ENCODE results near the gene KCTD18.

KCTD18 gene

DNA sequence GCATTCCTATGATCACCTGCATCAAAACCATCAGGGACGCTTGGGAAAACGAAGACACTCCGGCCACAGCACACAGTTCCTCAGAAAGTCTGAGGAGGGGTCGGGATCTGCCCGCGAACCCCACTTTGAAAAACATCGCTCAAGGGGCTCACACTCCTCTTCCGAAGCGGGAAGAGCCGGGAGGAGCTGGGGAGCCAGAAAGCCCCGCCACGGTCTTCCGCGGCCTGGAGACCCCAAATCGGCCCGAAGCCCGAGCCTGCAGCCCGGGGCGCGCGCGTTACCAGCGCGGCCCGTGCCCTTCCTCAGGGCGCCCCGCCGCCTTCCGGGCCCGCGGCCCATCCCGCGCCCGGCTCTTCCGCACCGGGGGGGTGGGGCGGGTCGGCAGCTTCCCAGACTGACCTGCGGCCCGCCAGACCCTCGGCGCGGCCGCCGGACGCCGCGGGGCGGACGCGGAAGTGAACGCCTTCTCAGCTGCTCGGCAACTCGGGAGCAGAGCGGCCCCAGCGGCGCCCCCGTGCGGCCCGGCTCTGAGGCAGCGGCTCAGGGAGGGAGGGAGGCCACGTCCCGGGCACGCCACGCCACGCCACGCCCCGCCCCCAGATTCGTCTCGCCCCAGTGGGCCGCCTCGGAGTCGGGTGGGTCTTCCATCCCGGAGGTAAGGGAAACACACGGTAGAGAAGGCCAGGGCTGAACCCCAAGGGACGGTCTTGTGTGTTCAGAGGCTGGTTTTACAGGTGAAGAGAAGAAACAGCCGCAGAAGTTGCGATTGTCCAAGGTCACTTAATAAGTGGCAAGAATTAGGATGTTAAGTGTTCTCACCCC is at the start of gene KCTD18:
TSS of gene KCTD18 (minus strand) at position 457 of the 822 bp plus-strand sequence. CDS start 3,052 bp downstream, outside the sequence.
- peak within 1 kb of the TSS; percentile 88 for H3K4me3 ChIP-seq (ENCODE audit: low read depth, low read length)
- DNase-seq (ENCODE audit: low read depth): peak; percentile 21
- TF ChIP-seq, protein P1, sequence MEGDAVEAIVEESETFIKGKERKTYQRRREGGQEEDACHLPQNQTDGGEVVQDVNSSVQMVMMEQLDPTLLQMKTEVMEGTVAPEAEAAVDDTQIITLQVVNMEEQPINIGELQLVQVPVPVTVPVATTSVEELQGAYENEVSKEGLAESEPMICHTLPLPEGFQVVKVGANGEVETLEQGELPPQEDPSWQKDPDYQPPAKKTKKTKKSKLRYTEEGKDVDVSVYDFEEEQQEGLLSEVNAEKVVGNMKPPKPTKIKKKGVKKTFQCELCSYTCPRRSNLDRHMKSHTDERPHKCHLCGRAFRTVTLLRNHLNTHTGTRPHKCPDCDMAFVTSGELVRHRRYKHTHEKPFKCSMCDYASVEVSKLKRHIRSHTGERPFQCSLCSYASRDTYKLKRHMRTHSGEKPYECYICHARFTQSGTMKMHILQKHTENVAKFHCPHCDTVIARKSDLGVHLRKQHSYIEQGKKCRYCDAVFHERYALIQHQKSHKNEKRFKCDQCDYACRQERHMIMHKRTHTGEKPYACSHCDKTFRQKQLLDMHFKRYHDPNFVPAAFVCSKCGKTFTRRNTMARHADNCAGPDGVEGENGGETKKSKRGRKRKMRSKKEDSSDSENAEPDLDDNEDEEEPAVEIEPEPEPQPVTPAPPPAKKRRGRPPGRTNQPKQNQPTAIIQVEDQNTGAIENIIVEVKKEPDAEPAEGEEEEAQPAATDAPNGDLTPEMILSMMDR (IDR thresholded peaks at IDR 0.05; ENCODE audit: control insufficient read depth, extremely low read depth, insufficient read depth): peak; percentile 94

GRCh38 chr2:200540793-200541192 is 30.9 kb upstream of the KCTD18 start:
- H3K4me3 ChIP-seq (ENCODE audit: low read depth, low read length): no peak overlapping the region
- TF ChIP-seq, protein P1 (IDR thresholded peaks at IDR 0.05; ENCODE audit: control insufficient read depth, extremely low read depth, insufficient read depth): no peak
- no peak for DNase-seq (ENCODE audit: low read depth)

DNA sequence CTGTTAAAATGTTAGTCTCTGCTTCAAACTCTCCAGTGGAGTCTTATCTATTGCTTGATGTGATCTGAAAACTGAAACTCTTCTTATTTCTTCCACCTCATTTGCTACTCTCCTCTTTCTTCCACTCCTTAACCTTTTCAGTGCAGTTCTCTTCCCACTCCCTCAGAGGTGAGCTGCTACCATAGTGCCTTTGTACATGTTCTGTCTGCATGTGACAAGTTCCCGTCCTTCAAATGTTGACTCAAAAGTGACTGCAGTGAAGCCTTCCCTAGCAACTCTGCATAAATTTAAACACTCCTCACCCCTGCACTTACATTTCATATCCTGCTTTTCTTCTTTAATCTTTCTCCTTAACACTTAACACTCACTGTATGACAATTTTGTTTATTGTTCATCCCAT is 28.3 kb upstream of the KCTD18 start:
- DNase-seq (ENCODE audit: low read depth): no peak
- TF ChIP-seq, protein P1 (IDR thresholded peaks at IDR 0.05; ENCODE audit: control insufficient read depth, extremely low read depth, insufficient read depth): no peak
- H3K4me3 ChIP-seq (ENCODE audit: low read depth, low read length): no peak overlapping the region

DNA sequence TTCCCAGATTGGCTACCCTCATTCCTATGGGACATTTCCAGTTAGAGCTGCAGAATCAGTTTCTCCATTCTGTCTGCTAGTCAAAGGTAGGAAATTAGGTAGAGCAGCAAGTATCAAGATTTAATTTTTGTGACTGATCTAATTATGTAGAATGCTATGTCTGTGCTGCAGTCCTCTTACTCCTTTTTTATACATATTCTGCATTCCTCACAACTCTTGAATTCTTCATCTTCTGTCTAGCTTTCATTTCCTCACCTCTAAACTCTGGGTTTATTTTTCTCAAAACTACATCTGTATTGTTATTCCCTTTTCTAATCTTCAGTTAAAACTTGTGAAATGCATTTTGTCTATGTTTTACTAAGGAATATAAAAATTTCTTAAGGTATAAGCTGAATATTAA is 24.7 kb upstream of the KCTD18 start:
- no peak for DNase-seq (ENCODE audit: low read depth)
- no peak overlapping the region for H3K4me3 ChIP-seq (ENCODE audit: low read depth, low read length)
- TF ChIP-seq, protein P1 (IDR thresholded peaks at IDR 0.05; ENCODE audit: control insufficient read depth, extremely low read depth, insufficient read depth): no peak

GRCh38 chr2:200533754-200534153 is 23.9 kb upstream of the KCTD18 start:
- DNase-seq (ENCODE audit: low read depth): no peak
- no peak overlapping the region for H3K4me3 ChIP-seq (ENCODE audit: low read depth, low read length)
- TF ChIP-seq, protein P1 (IDR thresholded peaks at IDR 0.05; ENCODE audit: control insufficient read depth, extremely low read depth, insufficient read depth): no peak

- TF ChIP-seq, protein P1 (IDR thresholded peaks at IDR 0.05; ENCODE audit: control insufficient read depth, extremely low read depth, insufficient read depth): no peak
- H3K4me3 ChIP-seq (ENCODE audit: low read depth, low read length): no peak overlapping the region
- DNase-seq (ENCODE audit: low read depth): no peak
These were observed 18.4 kb upstream of the KCTD18 start for GRCh38 chr2:200528228-200528627.

Measured in LNCaP clone FGC (cell line).